PC-3 (cell line): ENCODE measurements around the gene AFAP1L2.

Experiments
- CTCF ChIP-seq: fragments of 300-600 bp; sonication (generic); conservative IDR thresholded peaks from 2 replicates; pipeline ENCODE4 v1.5.1; 2017; ENCODE audit warnings: antibody characterized with exemption, low read depth, mild to moderate bottlenecking, low read length
- EZH2 ChIP-seq: fragments of 300-600 bp; sonication (generic); IDR thresholded peaks from one replicate; pipeline ENCODE4 v1.6.1; 2017; ENCODE audit warnings: antibody characterized with exemption, mild to moderate bottlenecking, low read length; ENCODE audit not compliant: unreplicated experiment
- EZH2phosphoT487 ChIP-seq: fragments of 300-600 bp; sonication (generic); IDR thresholded peaks from 2 replicates; pipeline ENCODE4 v1.6.1; 2018; ENCODE audit warnings: mild to moderate bottlenecking, antibody characterized with exemption, low read length, borderline replicate concordance

GRCh38 chr10:114401195-114401791, 3.0 kb downstream of the AFAP1L2 start:
- no peak for TF ChIP-seq CTCF
- TF ChIP-seq EZH2 = no peak
- TF ChIP-seq EZH2phosphoT487 = no peak
